ENCODE results near the gene RTN4RL1. TPM values are rescaled to one million over a fixed set of nuclear protein-coding genes. Genes with fewer than 3 reads are reported as not detected.
A peak's percentile ranks its signal among the peaks of the same experiment; 100 is the strongest.

RTN4RL1 gene
- total RNA-seq, 2 experiments from 2014 or later, result not detected

- Histone ChIP-seq H3K36me3 (ENCODE audit: insufficient read depth, low read length) (no peaks in the 10 kb centered on the region), H2AFZ (ENCODE audit: low read length) (no peak overlapping the region), H3K4me3 (ENCODE audit: low read depth, low read length, poor library complexity, severe bottlenecking) (no peak overlapping the region), H3K4me1 (ENCODE audit: insufficient read depth, low read length, poor library complexity, severe bottlenecking) (peaks cover 37% of the 10 kb centered on the region), H3K79me2 (ENCODE audit: insufficient read depth, low read depth, low read length) (no peaks in the 10 kb centered on the region), H4K20me1 (ENCODE audit: insufficient read depth, low read length) (no peaks in the 10 kb centered on the region), H3K9me3 (ENCODE audit: low read length) (no peaks in the 10 kb centered on the region), H3K9me2 (ENCODE audit: insufficient read depth, low read length) (no peaks in the 10 kb centered on the region), H3K4me2 (ENCODE audit: low read length) (peak overlapping the region; percentile 45; the same call in 1 of the 2 replicates), H3K27ac (ENCODE audit: low read depth, low read length, poor library complexity, severe bottlenecking) (no peak overlapping the region)
- no TSS peak for BruUV-seq (replicated peaks)
- peak; percentile 57 for DNase-seq (ENCODE audit: low spot score)
- POLR2A ChIA-PET, result no interaction called here
- CTCF ChIA-PET (ENCODE audit: unreplicated experiment), result interaction anchor here (0.5 to 1.4 kb wide), 3 partner anchors 35 to 652 kb away, joined by 3 to 4 read pairs (median 3); no protein-coding TSS in a partner anchor
- intact Hi-C loops (cut with micrococcal nuclease; ENCODE audit: unreplicated experiment), result loop anchor here (2.0 kb wide), 1 partner anchor 112 kb away; no protein-coding TSS in a partner anchor
- peak; percentile 76 for TF ChIP-seq CTCF (conservative IDR thresholded peaks at IDR 0.05; ENCODE audit: low read length)
- TF ChIP-seq EZH2phosphoT487 (IDR thresholded peaks at IDR 0.05; ENCODE audit: borderline replicate concordance, low read depth, low read length), result no peak
These were observed 33.7 kb upstream of the RTN4RL1 start for GRCh38 chr17:2058586-2059546.

GRCh38 chr17:2057760-2058585 lies 32.8 kb upstream of the RTN4RL1 start:
- H2AFZ ChIP-seq (ENCODE audit: low read length), result no peak overlapping the region
- H4K20me1 ChIP-seq (ENCODE audit: insufficient read depth, low read length), result no peaks in the 10 kb centered on the region
- ChIA-PET CTCF (ENCODE audit: unreplicated experiment) (interaction anchor here (0.5 to 1.4 kb wide), 2 partner anchors 36 to 187 kb away, joined by 3 read pairs; no protein-coding TSS in a partner anchor), POLR2A (no interaction called here)
- H3K9me2 ChIP-seq (ENCODE audit: insufficient read depth, low read length), result no peaks in the 10 kb centered on the region
- no peak overlapping the region for H3K4me3 ChIP-seq (ENCODE audit: low read depth, low read length, poor library complexity, severe bottlenecking)
- TF ChIP-seq CTCF (conservative IDR thresholded peaks at IDR 0.05; ENCODE audit: low read length), result no peak
- no peak for TF ChIP-seq EZH2phosphoT487 (IDR thresholded peaks at IDR 0.05; ENCODE audit: borderline replicate concordance, low read depth, low read length)
- BruUV-seq (replicated peaks), result no TSS peak
- H3K27ac ChIP-seq (ENCODE audit: low read depth, low read length, poor library complexity, severe bottlenecking), result no peak overlapping the region
- H3K9me3 ChIP-seq (ENCODE audit: low read length), result no peaks in the 10 kb centered on the region
- H3K4me1 ChIP-seq (ENCODE audit: insufficient read depth, low read length, poor library complexity, severe bottlenecking), result peaks cover 34% of the 10 kb centered on the region
- H3K4me2 ChIP-seq (ENCODE audit: low read length), result no peak overlapping the region
- DNase-seq (ENCODE audit: low spot score), result no peak
- no peaks in the 10 kb centered on the region for H3K79me2 ChIP-seq (ENCODE audit: insufficient read depth, low read depth, low read length)
- intact Hi-C loops (cut with micrococcal nuclease; ENCODE audit: unreplicated experiment), result loop anchor here (2.0 kb wide), 1 partner anchor 113 kb away; no protein-coding TSS in a partner anchor
- no peaks in the 10 kb centered on the region for H3K36me3 ChIP-seq (ENCODE audit: insufficient read depth, low read length)
